ENCODE measurements around the gene ST14.

DNA sequence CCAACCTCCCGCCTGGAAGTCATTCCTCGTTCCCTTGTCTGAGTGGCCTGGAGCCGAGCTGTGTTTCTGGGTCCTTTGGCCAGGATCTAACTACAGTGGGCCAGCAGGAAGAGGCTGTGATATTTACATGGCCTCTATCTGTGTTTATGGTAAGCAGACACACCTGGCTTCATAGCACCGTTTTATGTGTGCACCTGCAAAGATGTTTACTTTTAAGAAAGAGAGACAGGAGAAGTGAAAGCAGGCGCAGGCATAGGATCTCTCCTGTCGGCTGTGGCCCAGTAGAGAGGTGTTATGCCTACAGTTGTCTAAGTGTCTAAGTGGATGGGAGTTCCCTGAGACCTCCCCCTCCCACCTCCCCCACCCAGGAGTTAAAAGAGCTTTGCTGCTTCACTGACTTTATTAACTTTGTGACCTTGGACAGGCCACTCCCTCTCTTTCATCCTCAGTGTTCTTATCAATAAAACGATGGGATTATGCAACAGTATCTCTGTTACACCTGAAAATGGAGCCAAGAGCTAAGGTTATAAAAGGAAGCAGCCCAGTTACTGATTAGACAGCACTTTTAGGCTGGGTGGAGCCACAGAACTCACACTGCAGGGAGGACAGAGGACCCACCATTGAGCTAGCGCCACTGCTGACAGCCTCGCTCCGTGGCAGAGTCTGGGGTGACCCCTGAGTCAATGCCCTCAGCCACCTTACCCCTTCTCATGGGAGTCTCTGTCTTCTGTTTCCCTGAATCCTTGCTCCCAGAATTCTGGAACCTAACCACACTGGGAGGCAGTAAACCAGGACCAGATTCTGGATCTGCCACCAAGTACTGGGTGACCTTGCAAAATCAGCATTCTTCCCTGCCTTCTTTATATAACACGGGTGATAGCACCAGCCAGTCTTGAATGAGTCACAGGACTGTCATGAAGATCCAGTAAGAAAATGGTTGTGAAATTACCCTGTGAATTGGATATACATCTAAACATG lies 22.0 kb downstream of the ST14 start:
- TF ChIP-seq, protein P1, sequence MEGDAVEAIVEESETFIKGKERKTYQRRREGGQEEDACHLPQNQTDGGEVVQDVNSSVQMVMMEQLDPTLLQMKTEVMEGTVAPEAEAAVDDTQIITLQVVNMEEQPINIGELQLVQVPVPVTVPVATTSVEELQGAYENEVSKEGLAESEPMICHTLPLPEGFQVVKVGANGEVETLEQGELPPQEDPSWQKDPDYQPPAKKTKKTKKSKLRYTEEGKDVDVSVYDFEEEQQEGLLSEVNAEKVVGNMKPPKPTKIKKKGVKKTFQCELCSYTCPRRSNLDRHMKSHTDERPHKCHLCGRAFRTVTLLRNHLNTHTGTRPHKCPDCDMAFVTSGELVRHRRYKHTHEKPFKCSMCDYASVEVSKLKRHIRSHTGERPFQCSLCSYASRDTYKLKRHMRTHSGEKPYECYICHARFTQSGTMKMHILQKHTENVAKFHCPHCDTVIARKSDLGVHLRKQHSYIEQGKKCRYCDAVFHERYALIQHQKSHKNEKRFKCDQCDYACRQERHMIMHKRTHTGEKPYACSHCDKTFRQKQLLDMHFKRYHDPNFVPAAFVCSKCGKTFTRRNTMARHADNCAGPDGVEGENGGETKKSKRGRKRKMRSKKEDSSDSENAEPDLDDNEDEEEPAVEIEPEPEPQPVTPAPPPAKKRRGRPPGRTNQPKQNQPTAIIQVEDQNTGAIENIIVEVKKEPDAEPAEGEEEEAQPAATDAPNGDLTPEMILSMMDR (IDR thresholded peaks at IDR 0.05) = no peak
- TF ChIP-seq POLR2A (IDR thresholded peaks at IDR 0.05; ENCODE audit: low read depth) = no peak
